SKM-1 treated with dmso at 0.1 percent for 144 hours (cell line): ENCODE measurements around the gene SMPDL3A.

Experiments
- DNase-seq: peaks from one replicate; lab custom pipeline; 2025; ENCODE audit not compliant: unreplicated experiment; lab: John Stamatoyannopoulos, UW

SMPDL3A gene

GRCh38 chr6:122775975-122776374 is 13.1 kb upstream of the SMPDL3A start:
- DNase-seq = no peak

GRCh38 chr6:122778302-122778701 is 10.8 kb upstream of the SMPDL3A start:
- no peak for DNase-seq

- no peak for DNase-seq
Observed at GRCh38 chr6:122778985-122779661, 9.9 kb upstream of the SMPDL3A start.

GRCh38 chr6:122779667-122780066 is 9.4 kb upstream of the SMPDL3A start, which contains the start of gene FABP7:
FABP7 (plus strand) TSS chr6:122779716; CDS start chr6:122779795, 79 bp downstream.
- no peak for DNase-seq

GRCh38 chr6:122780114-122780513 is 8.9 kb upstream of the SMPDL3A start:
- DNase-seq = no peak

GRCh38 chr6:122781716-122782115 is 7.3 kb upstream of the SMPDL3A start:
- no peak for DNase-seq

GRCh38 chr6:122783401-122783800 is 5.7 kb upstream of the SMPDL3A start:
- no peak for DNase-seq

GRCh38 chr6:122785891-122786290 is 3.2 kb upstream of the SMPDL3A start:
- DNase-seq = no peak

GRCh38 chr6:122787721-122788120 is 1.3 kb upstream of the SMPDL3A start:
- no peak for DNase-seq

- no peak for DNase-seq
Observed at GRCh38 chr6:122788208-122788607, 850 bp upstream of the SMPDL3A start.

GRCh38 chr6:122788663-122789181 is 336 bp upstream of the SMPDL3A start:
- peak; percentile 7 for DNase-seq

GRCh38 chr6:122790028-122790422 is 967 bp downstream of the SMPDL3A start:
- DNase-seq = no peak

- DNase-seq = peak; percentile 53
Observed at GRCh38 chr6:122790423-122791309, 1.6 kb downstream of the SMPDL3A start.

GRCh38 chr6:122791310-122791679 is 2.2 kb downstream of the SMPDL3A start:
- no peak for DNase-seq

- no peak for DNase-seq
Observed at GRCh38 chr6:122792766-122793165, 3.7 kb downstream of the SMPDL3A start.

- no peak for DNase-seq
Observed at GRCh38 chr6:122797537-122797936, 8.5 kb downstream of the SMPDL3A start.

- no peak for DNase-seq
Observed at GRCh38 chr6:122798099-122798641, 9.1 kb downstream of the SMPDL3A start.

- no peak for DNase-seq
Observed at GRCh38 chr6:122799140-122799745, 10.2 kb downstream of the SMPDL3A start.

- DNase-seq = no peak
Observed at GRCh38 chr6:122799916-122800686, 11.0 kb downstream of the SMPDL3A start.

GRCh38 chr6:122800906-122801305 is 11.8 kb downstream of the SMPDL3A start:
- no peak for DNase-seq

- DNase-seq = no peak
Observed at GRCh38 chr6:122801397-122801796, 12.3 kb downstream of the SMPDL3A start.
